IMR-90 (cell line): ENCODE measurements around the gene ATP5PO. TPM values are rescaled to one million over a fixed set of nuclear protein-coding genes. Genes with fewer than 3 reads are reported as not detected.

Experiments used
- ATAC-seq: fragments of 200-7000 bp; cut with Tn5 transposase; 2 replicates; pipeline ENCODE4 v1.9.1; 2020; ENCODE audit warnings: low read depth, mild to moderate bottlenecking, moderate library complexity
- BruUV-seq: library from RNA; stranded (reverse); fragments of 400-500 nt; replicated peaks from 2 replicates; lab custom pipeline; 2021; lab: Mats Ljungman, UMichigan
- CTCF ChIA-PET: fragments of 300-600 bp; formaldehyde crosslinking; extraction: SDS; loops from one replicate; lab custom pipeline; 2021; ENCODE audit warnings: antibody characterized with exemption; lab: Yijun Ruan, JAX
- POLR2A ChIA-PET: fragments of 300-600 bp; sonication (Branson Sonifier 250); formaldehyde crosslinking; loops from one replicate; lab custom pipeline; 2022; ENCODE audit warnings: antibody characterized with exemption; ENCODE audit not compliant: unreplicated experiment; lab: Charles Lee
- DNase-seq: peaks from one replicate; pipeline ENCODE4 v3.0.0; 2013
- H2AFZ ChIP-seq: replicated peaks from 2 replicates; pipeline ENCODE3; 2013; ENCODE audit warnings: low read length, mild to moderate bottlenecking; ENCODE audit not compliant: poor library complexity
- H2AK5ac ChIP-seq: 2 replicates; pipeline ENCODE4 v1.6.1; 2013; ENCODE audit warnings: low read depth, low read length, inconsistent platforms
- H2AK9ac ChIP-seq: replicated peaks from 2 replicates; pipeline ENCODE3; 2013; ENCODE audit warnings: mild to moderate bottlenecking, low read depth, low read length, moderate library complexity; ENCODE audit not compliant: poor library complexity
- H2BK120ac ChIP-seq: 2 replicates; pipeline ENCODE4 v1.6.1; 2013; ENCODE audit warnings: low read depth, low read length, inconsistent platforms
- H2BK15ac ChIP-seq: 3 replicates; pipeline ENCODE4 v1.6.1; 2013; ENCODE audit warnings: low read depth, low read length, inconsistent platforms
- H2BK20ac ChIP-seq: 2 replicates; pipeline ENCODE4 v1.6.1; 2013; ENCODE audit warnings: low read depth, mild to moderate bottlenecking, inconsistent platforms, low read length, moderate library complexity
- H2BK5ac ChIP-seq: 2 replicates; pipeline ENCODE4 v1.6.1; 2013; ENCODE audit warnings: mild to moderate bottlenecking, low read depth, low read length, inconsistent platforms; ENCODE audit not compliant: poor library complexity, severe bottlenecking
- H3K14ac ChIP-seq: replicated peaks from 2 replicates; pipeline ENCODE4 v1.6.1; 2013; ENCODE audit warnings: low read depth, low read length, inconsistent platforms
- H3K18ac ChIP-seq: 2 replicates; pipeline ENCODE4 v1.6.1; 2013; ENCODE audit warnings: low read depth, low read length, control low read depth
- H3K23ac ChIP-seq: 2 replicates; pipeline ENCODE4 v1.6.1; 2013; ENCODE audit warnings: low read depth, low read length, inconsistent platforms
- H3K27ac ChIP-seq: 2 replicates; pipeline ENCODE4 v1.5.1; 2013; ENCODE audit warnings: mild to moderate bottlenecking, control low read depth, low read length; ENCODE audit not compliant: insufficient read depth
- H3K27me3 ChIP-seq: 2 replicates; pipeline ENCODE4 v1.6.1; 2013; ENCODE audit warnings: low read length; ENCODE audit not compliant: control insufficient read depth, insufficient read depth
- H3K36me3 ChIP-seq: 2 replicates; pipeline ENCODE4 v1.6.1; 2013; ENCODE audit warnings: low read length, mixed read lengths; ENCODE audit not compliant: control insufficient read depth, insufficient read depth
- H3K4ac ChIP-seq: 2 replicates; pipeline ENCODE4 v1.6.1; 2013; ENCODE audit warnings: low read depth, low read length, inconsistent platforms
- H3K4me1 ChIP-seq: 2 replicates; pipeline ENCODE4 v1.6.1; 2013; ENCODE audit warnings: low read length, mixed read lengths; ENCODE audit not compliant: control insufficient read depth, insufficient read depth
- H3K4me2 ChIP-seq: 2 replicates; pipeline ENCODE4 v1.6.1; 2013; ENCODE audit warnings: low read depth, mild to moderate bottlenecking, control low read depth, low read length, moderate library complexity
- H3K4me3 ChIP-seq: 2 replicates; pipeline ENCODE4 v1.5.1; 2013; ENCODE audit warnings: low read depth, mild to moderate bottlenecking, control low read depth, low read length, moderate library complexity; ENCODE audit not compliant: insufficient read depth
- H3K56ac ChIP-seq: 2 replicates; pipeline ENCODE4 v1.6.1; 2013; ENCODE audit warnings: low read length, inconsistent platforms; ENCODE audit not compliant: insufficient read depth; ENCODE audit errors: extremely low read depth
- H3K79me1 ChIP-seq, 2 experiments: 2 replicates each; pipeline ENCODE4 v1.6.1; 2013; ENCODE audit warnings: low read length in 2 of 2, inconsistent platforms in 1 of 2, low read depth in 1 of 2
- H3K9ac ChIP-seq: 2 replicates; pipeline ENCODE4 v1.6.1; 2013; ENCODE audit warnings: low read depth, low read length, control low read depth
- H3K9me1 ChIP-seq: 2 replicates; pipeline ENCODE4 v1.6.1; 2013; ENCODE audit warnings: low read length, inconsistent platforms; ENCODE audit not compliant: insufficient read depth
- H3K9me3 ChIP-seq: 2 replicates; pipeline ENCODE4 v1.6.1; 2013; ENCODE audit warnings: low read length; ENCODE audit not compliant: control insufficient read depth, insufficient read depth
- H4K20me1 ChIP-seq: 2 replicates; pipeline ENCODE4 v1.6.1; 2013; ENCODE audit warnings: low read length, inconsistent platforms; ENCODE audit not compliant: insufficient read depth
- H4K5ac ChIP-seq: 2 replicates; pipeline ENCODE4 v1.6.1; 2013; ENCODE audit warnings: mild to moderate bottlenecking, low read depth, low read length, control low read depth
- H4K8ac ChIP-seq, 2 experiments: 2 replicates each; pipeline ENCODE4 v1.6.1; 2013; ENCODE audit warnings: low read depth in 2 of 2, low read length in 2 of 2, control low read depth in 1 of 2, inconsistent platforms in 1 of 2
- H4K91ac ChIP-seq: 2 replicates; pipeline ENCODE4 v1.6.1; 2013; ENCODE audit warnings: low read depth, low read length, inconsistent platforms; ENCODE audit not compliant: insufficient read depth
- BHLHE40 ChIP-seq: fragments of 150-350 bp; IDR thresholded peaks from 2 replicates; pipeline ENCODE4 v1.6.1; 2016; ENCODE audit warnings: mild to moderate bottlenecking, low read depth, low read length
- CHD1 ChIP-seq: IDR thresholded peaks from 2 replicates; pipeline ENCODE4 v1.6.1; 2012; ENCODE audit warnings: low read depth, low read length, improper control_type of control experiment
- MXI1 ChIP-seq: IDR thresholded peaks from 2 replicates; pipeline ENCODE4 v1.6.1; 2012; ENCODE audit warnings: low read depth, mild to moderate bottlenecking, low read length, moderate library complexity, borderline replicate concordance
- NFE2L2 ChIP-seq: fragments of 150-350 bp; IDR thresholded peaks from 2 replicates; pipeline ENCODE4 v1.6.1; 2016; ENCODE audit warnings: low read depth, mild to moderate bottlenecking, low read length
- RAD21 ChIP-seq: IDR thresholded peaks from 2 replicates; pipeline ENCODE4 v1.6.1; 2012; ENCODE audit warnings: low read length, improper control_type of control experiment
- WGBS, 2 experiments: methylation state at CpG; one replicate each; pipeline versions ENCODE4 v1.1.5 to v1.1.7; 2013; ENCODE audit warnings: missing lambda C conversion rate in 2 of 2; ENCODE audit not compliant: insufficient read length in 1 of 2; ENCODE audit errors: extremely low coverage in 2 of 2; 5-methylcytosine and 5-hydroxymethylcytosine counted together
- dilution Hi-C: fragments of 300-500 bp; cut with HindIII; formaldehyde crosslinking; loops from one replicate; pipeline ENCODE4 v1.14.3; 2018; ENCODE audit warnings: low sequenced_read_pairs; ENCODE audit not compliant: unreplicated experiment
- in situ Hi-C: fragments of 300-500 bp; cut with MboI; formaldehyde crosslinking; loops from 3 replicates; pipeline ENCODE4 v1.14.3; 2019; ENCODE audit warnings: low sequenced_read_pairs, inconsistent platforms, mixed read lengths
- intact Hi-C: fragments of 100-400 bp; cut with micrococcal nuclease; formaldehyde crosslinking; loops from 2 replicates; pipeline ENCODE4 v1.10.0; 2022
- polyA plus RNA-seq, 3 experiments: library from polyadenylated mRNA; depleted of rRNA; stranded (reverse); fragments of >200 nt; gene quantifications; 2 replicates each; pipeline ENCODE4 v1.2.3, GENCODE V29; 2012; ENCODE audit warnings: low replicate concordance in 1 of 3
- total RNA-seq: library from RNA; depleted of rRNA; stranded (reverse); fragments of >200 nt; gene quantifications from 2 replicates; pipeline ENCODE4 v1.2.3, GENCODE V29; 2012

The ATP5PO gene
- total and polyA plus RNA-seq, 2 of the 4 experiments (the other 2 are of a cell fraction), result 237 to 250 TPM

GRCh38 chr21:33963848-33964555 lies 48.4 kb upstream of the ATP5PO start:
- Histone ChIP-seq H3K9me1 (peaks cover 3% of the 10 kb centered on the region), H3K4ac (no peak overlapping the region), H2BK20ac (no peak overlapping the region), H2BK5ac (no peak overlapping the region), H2AFZ (peak overlapping the region; percentile 2), H3K14ac (no peak overlapping the region), H3K56ac (no peak overlapping the region), H3K9me3 (peaks cover 3% of the 10 kb centered on the region; the same call in 1 of the 2 replicates), H3K79me1 (no peaks in the 10 kb centered on the region; a peak in 1 of 4 replicates), H2AK9ac (no peak overlapping the region), H4K5ac (no peak overlapping the region), H3K4me3 (no peak overlapping the region), H2BK15ac (no peak overlapping the region), H4K8ac (no peak overlapping the region), H2AK5ac (no peak overlapping the region), H2BK120ac (no peak overlapping the region), H4K20me1 (no peaks in the 10 kb centered on the region), H3K18ac (no peak overlapping the region), H3K4me2 (no peak overlapping the region), H4K91ac (peak overlapping the region; percentile 9; the same call in 1 of the 2 replicates), H3K4me1 (peaks cover 4% of the 10 kb centered on the region; the same call in 1 of the 2 replicates), H3K9ac (no peak overlapping the region), H3K23ac (no peak overlapping the region), H3K27ac (no peak overlapping the region), H3K36me3 (no peaks in the 10 kb centered on the region), H3K27me3 (no peaks in the 10 kb centered on the region)
- intact Hi-C loops, result no loop called here
- ATAC-seq, result no peak
- in situ Hi-C loops, result no loop called here
- TF ChIP-seq RAD21 (no peak), MXI1 (no peak), BHLHE40 (no peak), NFE2L2 (no peak), CHD1 (no peak)
- CTCF ChIA-PET, result no interaction called here
- DNase-seq, result no peak
- POLR2A ChIA-PET, result no interaction called here
- dilution Hi-C loops, result no loop called here
- WGBS, 2 experiments, result 80% methylated on average over 1 of the region's 5 CpGs; no CpG with 5 or more reads in 1 of the 2 experiments
- no TSS peak for BruUV-seq
